ENCODE measurements around the gene FANCE. TPM values are rescaled to one million over a fixed set of nuclear protein-coding genes. Genes with fewer than 3 reads are reported as not detected.

The FANCE gene
- 6.3 TPM in 2 replicates for total RNA-seq (2012; rRNA removed)

- Histone ChIP-seq H3K36me3 (ENCODE audit: insufficient read depth, low read length) (peaks cover 8% of the 10 kb centered on the region), H3K4me1 (ENCODE audit: control insufficient read depth, insufficient read depth, low read length) (peaks cover 30% of the 10 kb centered on the region), H3K27me3 (ENCODE audit: control insufficient read depth, insufficient read depth, low read length) (no peaks in the 10 kb centered on the region), H3K9ac (ENCODE audit: low read depth, low read length) (peak within 1 kb of the TSS; percentile 83), H3K4me2 (ENCODE audit: low read length) (peak within 1 kb of the TSS; percentile 97), H3K4me3 (ENCODE audit: low read length) (peak within 1 kb of the TSS; percentile 92), H3K9me3 (replicated peaks; ENCODE audit: low read length) (no peaks in the 10 kb centered on the region)
Measured at GRCh38 chr6:35452183-35453090, at the start of gene FANCE. Gene FANCE (plus strand): TSS chr6:35452338. CDS start chr6:35452546, 208 bp downstream.

GRCh38 chr6:35402856-35403191, 49.3 kb upstream of the FANCE start:
- H3K9me3 ChIP-seq (replicated peaks; ENCODE audit: low read length): no peaks in the 10 kb centered on the region
- H3K4me3 ChIP-seq (ENCODE audit: low read length): no peak overlapping the region
- no peak overlapping the region for H3K4me2 ChIP-seq (ENCODE audit: low read length)
- peaks cover 8% of the 10 kb centered on the region for H3K4me1 ChIP-seq (ENCODE audit: control insufficient read depth, insufficient read depth, low read length)
- no peak overlapping the region for H3K9ac ChIP-seq (ENCODE audit: low read depth, low read length)
- peaks cover 5% of the 10 kb centered on the region for H3K36me3 ChIP-seq (ENCODE audit: insufficient read depth, low read length)
- H3K27me3 ChIP-seq (ENCODE audit: control insufficient read depth, insufficient read depth, low read length): no peaks in the 10 kb centered on the region

- H3K9ac ChIP-seq (ENCODE audit: low read depth, low read length): no peak overlapping the region
- H3K9me3 ChIP-seq (replicated peaks; ENCODE audit: low read length): no peaks in the 10 kb centered on the region
Measured at GRCh38 chr6:35403544-35404442, 48.3 kb upstream of the FANCE start.

GRCh38 chr6:35406711-35407485, 45.2 kb upstream of the FANCE start:
- Histone ChIP-seq H3K36me3 (ENCODE audit: insufficient read depth, low read length) (peaks cover 12% of the 10 kb centered on the region), H3K4me1 (ENCODE audit: control insufficient read depth, insufficient read depth, low read length) (no peaks in the 10 kb centered on the region), H3K9me3 (replicated peaks; ENCODE audit: low read length) (no peaks in the 10 kb centered on the region), H3K4me3 (ENCODE audit: low read length) (no peak overlapping the region), H3K27me3 (ENCODE audit: control insufficient read depth, insufficient read depth, low read length) (no peaks in the 10 kb centered on the region), H3K9ac (ENCODE audit: low read depth, low read length) (no peak overlapping the region), H3K4me2 (ENCODE audit: low read length) (no peak overlapping the region)

More at GRCh38 chr6:35403544-35404442, 48.3 kb upstream of the FANCE start:
- Histone ChIP-seq H3K27me3 (ENCODE audit: control insufficient read depth, insufficient read depth, low read length) (no peaks in the 10 kb centered on the region), H3K4me1 (ENCODE audit: control insufficient read depth, insufficient read depth, low read length) (peaks cover 8% of the 10 kb centered on the region), H3K36me3 (ENCODE audit: insufficient read depth, low read length) (peaks cover 4% of the 10 kb centered on the region), H3K4me3 (ENCODE audit: low read length) (no peak overlapping the region), H3K4me2 (ENCODE audit: low read length) (no peak overlapping the region)

GRCh38 chr6:35409245-35409644, 42.9 kb upstream of the FANCE start:
- Histone ChIP-seq H3K4me3 (ENCODE audit: low read length) (no peak overlapping the region), H3K4me1 (ENCODE audit: control insufficient read depth, insufficient read depth, low read length) (peaks cover 2% of the 10 kb centered on the region), H3K9me3 (replicated peaks; ENCODE audit: low read length) (no peaks in the 10 kb centered on the region), H3K4me2 (ENCODE audit: low read length) (no peak overlapping the region), H3K27me3 (ENCODE audit: control insufficient read depth, insufficient read depth, low read length) (no peaks in the 10 kb centered on the region), H3K9ac (ENCODE audit: low read depth, low read length) (no peak overlapping the region), H3K36me3 (ENCODE audit: insufficient read depth, low read length) (peaks cover 27% of the 10 kb centered on the region)

GRCh38 chr6:35410131-35410530, 42.0 kb upstream of the FANCE start:
- H3K36me3 ChIP-seq (ENCODE audit: insufficient read depth, low read length): peaks cover 31% of the 10 kb centered on the region
- no peak overlapping the region for H3K4me3 ChIP-seq (ENCODE audit: low read length)

GRCh38 chr6:35411066-35411465, 41.1 kb upstream of the FANCE start:
- no peak overlapping the region for H3K4me3 ChIP-seq (ENCODE audit: low read length)
- peaks cover 17% of the 10 kb centered on the region for H3K4me1 ChIP-seq (ENCODE audit: control insufficient read depth, insufficient read depth, low read length)
- no peaks in the 10 kb centered on the region for H3K9me3 ChIP-seq (replicated peaks; ENCODE audit: low read length)
- no peak overlapping the region for H3K4me2 ChIP-seq (ENCODE audit: low read length)
- H3K27me3 ChIP-seq (ENCODE audit: control insufficient read depth, insufficient read depth, low read length): no peaks in the 10 kb centered on the region
- H3K36me3 ChIP-seq (ENCODE audit: insufficient read depth, low read length): peaks cover 31% of the 10 kb centered on the region
- H3K9ac ChIP-seq (ENCODE audit: low read depth, low read length): no peak overlapping the region

More at GRCh38 chr6:35410131-35410530, 42.0 kb upstream of the FANCE start:
- H3K4me2 ChIP-seq (ENCODE audit: low read length): no peak overlapping the region
- H3K27me3 ChIP-seq (ENCODE audit: control insufficient read depth, insufficient read depth, low read length): no peaks in the 10 kb centered on the region
- no peak overlapping the region for H3K9ac ChIP-seq (ENCODE audit: low read depth, low read length)
- H3K9me3 ChIP-seq (replicated peaks; ENCODE audit: low read length): no peaks in the 10 kb centered on the region
- H3K4me1 ChIP-seq (ENCODE audit: control insufficient read depth, insufficient read depth, low read length): peaks cover 10% of the 10 kb centered on the region

- peaks cover 17% of the 10 kb centered on the region for H3K4me1 ChIP-seq (ENCODE audit: control insufficient read depth, insufficient read depth, low read length)
- H3K4me2 ChIP-seq (ENCODE audit: low read length): no peak overlapping the region
- H3K9ac ChIP-seq (ENCODE audit: low read depth, low read length): no peak overlapping the region
- no peaks in the 10 kb centered on the region for H3K27me3 ChIP-seq (ENCODE audit: control insufficient read depth, insufficient read depth, low read length)
- peaks cover 36% of the 10 kb centered on the region for H3K36me3 ChIP-seq (ENCODE audit: insufficient read depth, low read length)
- H3K9me3 ChIP-seq (replicated peaks; ENCODE audit: low read length): no peaks in the 10 kb centered on the region
- H3K4me3 ChIP-seq (ENCODE audit: low read length): no peak overlapping the region
Measured at GRCh38 chr6:35412102-35412501, 40.0 kb upstream of the FANCE start.

GRCh38 chr6:35413911-35414310, 38.2 kb upstream of the FANCE start:
- H3K36me3 ChIP-seq (ENCODE audit: insufficient read depth, low read length): peaks cover 51% of the 10 kb centered on the region
- H3K4me1 ChIP-seq (ENCODE audit: control insufficient read depth, insufficient read depth, low read length): peaks cover 22% of the 10 kb centered on the region
- no peaks in the 10 kb centered on the region for H3K9me3 ChIP-seq (replicated peaks; ENCODE audit: low read length)
- H3K4me3 ChIP-seq (ENCODE audit: low read length): no peak overlapping the region
- no peak overlapping the region for H3K4me2 ChIP-seq (ENCODE audit: low read length)
- no peaks in the 10 kb centered on the region for H3K27me3 ChIP-seq (ENCODE audit: control insufficient read depth, insufficient read depth, low read length)
- H3K9ac ChIP-seq (ENCODE audit: low read depth, low read length): no peak overlapping the region

- Histone ChIP-seq H3K4me1 (ENCODE audit: control insufficient read depth, insufficient read depth, low read length) (peaks cover 32% of the 10 kb centered on the region), H3K4me2 (ENCODE audit: low read length) (no peak overlapping the region), H3K9ac (ENCODE audit: low read depth, low read length) (peak overlapping the region; percentile 20)
Measured at GRCh38 chr6:35415065-35415891, 36.9 kb upstream of the FANCE start.

More at GRCh38 chr6:35415065-35415891, 36.9 kb upstream of the FANCE start:
- Histone ChIP-seq H3K4me3 (ENCODE audit: low read length) (no peak overlapping the region), H3K9me3 (replicated peaks; ENCODE audit: low read length) (no peaks in the 10 kb centered on the region), H3K36me3 (ENCODE audit: insufficient read depth, low read length) (peaks cover 51% of the 10 kb centered on the region), H3K27me3 (ENCODE audit: control insufficient read depth, insufficient read depth, low read length) (no peaks in the 10 kb centered on the region)
